ENCODE results near the gene TBC1D9B. TPM values are rescaled to one million over a fixed set of nuclear protein-coding genes. Genes with fewer than 3 reads are reported as not detected.

TBC1D9B gene
- total and polyA plus RNA-seq, 8 donors = 42.1 to 87.2 (median 54.9) TPM

- 86 to 92% methylated on average over 4 of the region's 4 CpGs for WGBS, 2 donors
- ATAC-seq = no peak
- intact Hi-C loops (cut with DNase I) = no loop called here
- H3K4me3 ChIP-seq = no peak overlapping the region
- no peaks in the 10 kb centered on the region for H3K9me3 ChIP-seq
- no peak overlapping the region for H3K27ac ChIP-seq
- H3K4me1 ChIP-seq = no peaks in the 10 kb centered on the region
- no peak for FAIRE-seq
- H3K27me3 ChIP-seq = no peaks in the 10 kb centered on the region
- H3K36me3 ChIP-seq = no peaks in the 10 kb centered on the region
- no peak for DNase-seq
- no peak for TF ChIP-seq CTCF (IDR thresholded peaks at IDR 0.05)
These were observed 12.5 kb upstream of the TBC1D9B start for GRCh38 chr5:179920175-179920574.

- Histone ChIP-seq H3K4me3 (no peak overlapping the region), H3K36me3 (no peaks in the 10 kb centered on the region), H3K9me3 (no peaks in the 10 kb centered on the region), H3K4me1 (no peaks in the 10 kb centered on the region), H3K27ac (no peak overlapping the region), H3K27me3 (no peaks in the 10 kb centered on the region)
- FAIRE-seq = no peak
- intact Hi-C loops (cut with DNase I) = loop anchor here in 1 of 3 donors (10.0 kb wide), 1 partner anchor 115 kb away; the partner anchor contains the start of gene MGAT4B
- DNase-seq = no peak
- 87 to 91% methylated on average over 20 of the region's 20 CpGs for WGBS, 2 donors
- ATAC-seq = no peak
- no peak for TF ChIP-seq CTCF (IDR thresholded peaks at IDR 0.05)
These were observed 11.9 kb upstream of the TBC1D9B start for GRCh38 chr5:179919487-179920060.

- ATAC-seq = no peak
- no peak for FAIRE-seq
- intact Hi-C loops (cut with DNase I) = loop anchor here in 1 of 3 donors (10.0 kb wide), 1 partner anchor 114 kb away; the partner anchor contains the start of gene MGAT4B
- 84 to 88% methylated on average over 19 of the region's 19 CpGs for WGBS, 2 donors
- no peak overlapping the region for H3K4me3 ChIP-seq
- H3K36me3 ChIP-seq = no peaks in the 10 kb centered on the region
- no peaks in the 10 kb centered on the region for H3K4me1 ChIP-seq
- H3K27me3 ChIP-seq = no peaks in the 10 kb centered on the region
- no peak for DNase-seq
- no peak overlapping the region for H3K27ac ChIP-seq
- H3K9me3 ChIP-seq = no peaks in the 10 kb centered on the region
- TF ChIP-seq CTCF (IDR thresholded peaks at IDR 0.05) = no peak
These were observed 11.2 kb upstream of the TBC1D9B start for GRCh38 chr5:179918742-179919486.

GRCh38 chr5:179916523-179916922, 8.8 kb upstream of the TBC1D9B start:
- ATAC-seq (no peak), DNase-seq (no peak), FAIRE-seq (no peak)
- intact Hi-C loops (cut with DNase I) = loop anchor here in 1 of 3 donors (10.0 kb wide), 1 partner anchor 112 kb away; the partner anchor contains the start of gene MGAT4B
- H3K4me1 ChIP-seq = no peaks in the 10 kb centered on the region
- no peaks in the 10 kb centered on the region for H3K36me3 ChIP-seq
- no peaks in the 10 kb centered on the region for H3K9me3 ChIP-seq
- no peak overlapping the region for H3K4me3 ChIP-seq
- 91 to 95% methylated on average over 6 of the region's 6 CpGs for WGBS, 2 donors
- TF ChIP-seq CTCF (IDR thresholded peaks at IDR 0.05) = no peak
- no peak overlapping the region for H3K27ac ChIP-seq
- no peaks in the 10 kb centered on the region for H3K27me3 ChIP-seq

Measured in pancreas (tissue), 10 donors.